ENCODE measurements around the gene TMEM184C. TPM values are rescaled to one million over a fixed set of nuclear protein-coding genes. Genes with fewer than 3 reads are reported as not detected.

The TMEM184C gene
- total RNA-seq: 10 to 100 TPM; 17.5 to 24.7 (median 21.3) TPM

- H3K27me3 ChIP-seq: no peaks in the 10 kb centered on the region
- ATAC-seq: peak; percentile 99
- 0% methylated on average over 11 to 18 of the region's 37 CpGs for WGBS, 2 donors (ENCODE audit: low coverage in 1 of 2)
- peak within 1 kb of the TSS; percentile 31 to 88 (median 78) for H3K27ac ChIP-seq
- peaks cover 5 to 53% (median 18%) of the 10 kb centered on the region in 3 donors for H3K4me1 ChIP-seq
- H3K9me3 ChIP-seq: no peaks in the 10 kb centered on the region
- H3K4me3 ChIP-seq: peak within 1 kb of the TSS; percentile 64 to 66
- TF ChIP-seq EP300 (IDR thresholded peaks at IDR 0.05) (no peak), CTCF (IDR thresholded peaks at IDR 0.05) (peak in 2 of 4 experiments; percentile 23 to 35), POLR2A (IDR thresholded peaks at IDR 0.05) (peak; percentile 44 to 50), POLR2AphosphoS5 (IDR thresholded peaks at IDR 0.05) (peak; percentile 68)
- no peaks in the 10 kb centered on the region for H3K36me3 ChIP-seq
Measured at GRCh38 chr4:147617173-147617840, at the start of gene TMEM184C. Gene TMEM184C, plus strand, starts transcription at chr4:147617397. Its CDS starts 560 bp downstream, at chr4:147617957.

GRCh38 chr4:147570616-147571015, 46.6 kb upstream of the TMEM184C start:
- H3K9me3 ChIP-seq: no peaks in the 10 kb centered on the region
- no peak overlapping the region for H3K27ac ChIP-seq
- H3K4me1 ChIP-seq: no peaks in the 10 kb centered on the region
- H3K27me3 ChIP-seq: no peaks in the 10 kb centered on the region
- no peaks in the 10 kb centered on the region for H3K36me3 ChIP-seq
- no peak for TF ChIP-seq CTCF (IDR thresholded peaks at IDR 0.05)
- no peak for TF ChIP-seq POLR2A (IDR thresholded peaks at IDR 0.05)
- no peak for TF ChIP-seq EP300 (IDR thresholded peaks at IDR 0.05)
- TF ChIP-seq POLR2AphosphoS5 (IDR thresholded peaks at IDR 0.05): no peak
- no peak overlapping the region for H3K4me3 ChIP-seq
- ATAC-seq: no peak
- 33 to 35% methylated on average over 4 of the region's 4 CpGs for WGBS, 2 donors (ENCODE audit: low coverage in 1 of 2)

GRCh38 chr4:147571036-147571770, 46.0 kb upstream of the TMEM184C start:
- H3K27ac ChIP-seq: no peak overlapping the region
- H3K4me1 ChIP-seq: no peaks in the 10 kb centered on the region
- no peak for ATAC-seq
- no peak overlapping the region for H3K4me3 ChIP-seq
- 56 to 79% methylated on average over 5 of the region's 5 CpGs for WGBS, 2 donors (ENCODE audit: low coverage in 1 of 2)
- no peak for TF ChIP-seq POLR2A (IDR thresholded peaks at IDR 0.05)
- no peak for TF ChIP-seq EP300 (IDR thresholded peaks at IDR 0.05)
- no peak for TF ChIP-seq CTCF (IDR thresholded peaks at IDR 0.05)
- no peak for TF ChIP-seq POLR2AphosphoS5 (IDR thresholded peaks at IDR 0.05)
- no peaks in the 10 kb centered on the region for H3K36me3 ChIP-seq
- H3K9me3 ChIP-seq: no peaks in the 10 kb centered on the region
- H3K27me3 ChIP-seq: no peaks in the 10 kb centered on the region

GRCh38 chr4:147576084-147576483, 41.1 kb upstream of the TMEM184C start:
- H3K4me3 ChIP-seq: no peak overlapping the region
- H3K4me1 ChIP-seq: no peaks in the 10 kb centered on the region
- 93 to 100% methylated on average over 2 of the region's 3 CpGs for WGBS, 2 donors (ENCODE audit: low coverage in 1 of 2)
- no peak for ATAC-seq
- no peaks in the 10 kb centered on the region for H3K36me3 ChIP-seq
- no peaks in the 10 kb centered on the region for H3K9me3 ChIP-seq
- no peak overlapping the region for H3K27ac ChIP-seq
- TF ChIP-seq POLR2A (IDR thresholded peaks at IDR 0.05) (no peak), POLR2AphosphoS5 (IDR thresholded peaks at IDR 0.05) (no peak), EP300 (IDR thresholded peaks at IDR 0.05) (no peak), CTCF (IDR thresholded peaks at IDR 0.05) (no peak)
- no peaks in the 10 kb centered on the region for H3K27me3 ChIP-seq
